ENCODE measurements around the gene SCGB2B2.

SCGB2B2 gene

GRCh38 chr19:34675250-34675649 lies 1.7 kb downstream of the SCGB2B2 start:
- Histone ChIP-seq H3K27ac (ENCODE audit: low read depth, low read length) (no peak overlapping the region), H3K4me3 (ENCODE audit: insufficient read depth, low read length, poor library complexity, severe bottlenecking) (no peak overlapping the region), H3K4me2 (ENCODE audit: low read depth, low read length, poor library complexity, severe bottlenecking) (no peak overlapping the region), H3K79me2 (ENCODE audit: insufficient read depth, low read length) (no peaks in the 10 kb centered on the region), H3K9ac (ENCODE audit: low read length) (no peak overlapping the region), H3K9me2 (replicated peaks; ENCODE audit: insufficient read depth, low read length) (no peaks in the 10 kb centered on the region), H3F3A (ENCODE audit: insufficient read depth) (no peaks in the 10 kb centered on the region), H4K20me1 (ENCODE audit: low read depth, low read length) (no peaks in the 10 kb centered on the region), H2AFZ (ENCODE audit: low read depth, low read length, severe bottlenecking) (no peak overlapping the region), H3K36me3 (ENCODE audit: low read length) (peaks cover 9% of the 10 kb centered on the region; the same call in 1 of the 2 replicates), H3K9me3 (ENCODE audit: insufficient read depth, low read length) (no peaks in the 10 kb centered on the region), H3K27me3 (ENCODE audit: low read length) (no peaks in the 10 kb centered on the region)
- no peak for TF ChIP-seq EZH2phosphoT487 (conservative IDR thresholded peaks at IDR 0.05; ENCODE audit: low read length)
- TF ChIP-seq, protein P1, sequence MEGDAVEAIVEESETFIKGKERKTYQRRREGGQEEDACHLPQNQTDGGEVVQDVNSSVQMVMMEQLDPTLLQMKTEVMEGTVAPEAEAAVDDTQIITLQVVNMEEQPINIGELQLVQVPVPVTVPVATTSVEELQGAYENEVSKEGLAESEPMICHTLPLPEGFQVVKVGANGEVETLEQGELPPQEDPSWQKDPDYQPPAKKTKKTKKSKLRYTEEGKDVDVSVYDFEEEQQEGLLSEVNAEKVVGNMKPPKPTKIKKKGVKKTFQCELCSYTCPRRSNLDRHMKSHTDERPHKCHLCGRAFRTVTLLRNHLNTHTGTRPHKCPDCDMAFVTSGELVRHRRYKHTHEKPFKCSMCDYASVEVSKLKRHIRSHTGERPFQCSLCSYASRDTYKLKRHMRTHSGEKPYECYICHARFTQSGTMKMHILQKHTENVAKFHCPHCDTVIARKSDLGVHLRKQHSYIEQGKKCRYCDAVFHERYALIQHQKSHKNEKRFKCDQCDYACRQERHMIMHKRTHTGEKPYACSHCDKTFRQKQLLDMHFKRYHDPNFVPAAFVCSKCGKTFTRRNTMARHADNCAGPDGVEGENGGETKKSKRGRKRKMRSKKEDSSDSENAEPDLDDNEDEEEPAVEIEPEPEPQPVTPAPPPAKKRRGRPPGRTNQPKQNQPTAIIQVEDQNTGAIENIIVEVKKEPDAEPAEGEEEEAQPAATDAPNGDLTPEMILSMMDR (IDR thresholded peaks at IDR 0.05; ENCODE audit: insufficient read depth, low read length, poor library complexity, severe bottlenecking): no peak

DNA sequence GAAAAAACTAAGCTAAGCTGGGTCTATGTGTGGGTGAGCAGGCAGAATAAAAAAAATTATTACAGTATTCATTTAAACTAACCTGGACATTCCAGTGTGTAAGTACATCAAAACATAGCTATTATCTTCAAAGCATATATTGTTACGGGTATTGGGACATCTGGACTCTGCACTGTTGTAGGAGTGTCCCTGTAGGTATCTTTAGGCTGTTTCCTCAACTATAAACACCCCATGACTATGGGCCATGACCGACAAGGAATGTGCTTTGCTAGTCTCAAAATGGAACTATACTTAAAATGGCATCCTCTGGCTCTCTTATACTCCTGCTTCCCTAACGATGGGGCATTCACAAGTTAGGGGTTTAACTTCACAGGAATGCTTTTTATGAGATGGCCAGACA lies 3.4 kb downstream of the SCGB2B2 start:
- no peak overlapping the region for H3K4me2 ChIP-seq (ENCODE audit: low read depth, low read length, poor library complexity, severe bottlenecking)
- no peaks in the 10 kb centered on the region for H3K9me2 ChIP-seq (replicated peaks; ENCODE audit: insufficient read depth, low read length)
- H2AFZ ChIP-seq (ENCODE audit: low read depth, low read length, severe bottlenecking): no peak overlapping the region
- no peaks in the 10 kb centered on the region for H3K9me3 ChIP-seq (ENCODE audit: insufficient read depth, low read length)
- no peak for TF ChIP-seq EZH2phosphoT487 (conservative IDR thresholded peaks at IDR 0.05; ENCODE audit: low read length)
- TF ChIP-seq, protein P1 (IDR thresholded peaks at IDR 0.05; ENCODE audit: insufficient read depth, low read length, poor library complexity, severe bottlenecking): no peak
- H3K9ac ChIP-seq (ENCODE audit: low read length): no peak overlapping the region
- no peaks in the 10 kb centered on the region for H3F3A ChIP-seq (ENCODE audit: insufficient read depth)
- H3K79me2 ChIP-seq (ENCODE audit: insufficient read depth, low read length): no peaks in the 10 kb centered on the region
- H3K4me3 ChIP-seq (ENCODE audit: insufficient read depth, low read length, poor library complexity, severe bottlenecking): no peak overlapping the region
- no peaks in the 10 kb centered on the region for H3K27me3 ChIP-seq (ENCODE audit: low read length)
- H3K36me3 ChIP-seq (ENCODE audit: low read length): peaks cover 2% of the 10 kb centered on the region; the same call in 1 of the 2 replicates
- H4K20me1 ChIP-seq (ENCODE audit: low read depth, low read length): no peaks in the 10 kb centered on the region
- no peak overlapping the region for H3K27ac ChIP-seq (ENCODE audit: low read depth, low read length)

- H3K9me2 ChIP-seq (replicated peaks; ENCODE audit: insufficient read depth, low read length): no peaks in the 10 kb centered on the region
- no peak overlapping the region for H3K4me3 ChIP-seq (ENCODE audit: insufficient read depth, low read length, poor library complexity, severe bottlenecking)
- H3K27ac ChIP-seq (ENCODE audit: low read depth, low read length): no peak overlapping the region
- no peaks in the 10 kb centered on the region for H3K79me2 ChIP-seq (ENCODE audit: insufficient read depth, low read length)
- no peak overlapping the region for H3K9ac ChIP-seq (ENCODE audit: low read length)
- H4K20me1 ChIP-seq (ENCODE audit: low read depth, low read length): no peaks in the 10 kb centered on the region
- TF ChIP-seq, protein P1 (IDR thresholded peaks at IDR 0.05; ENCODE audit: insufficient read depth, low read length, poor library complexity, severe bottlenecking): no peak
- no peak for TF ChIP-seq EZH2phosphoT487 (conservative IDR thresholded peaks at IDR 0.05; ENCODE audit: low read length)
- no peaks in the 10 kb centered on the region for H3K9me3 ChIP-seq (ENCODE audit: insufficient read depth, low read length)
- H2AFZ ChIP-seq (ENCODE audit: low read depth, low read length, severe bottlenecking): no peak overlapping the region
- no peaks in the 10 kb centered on the region for H3K27me3 ChIP-seq (ENCODE audit: low read length)
- H3K36me3 ChIP-seq (ENCODE audit: low read length): no peaks in the 10 kb centered on the region
- no peaks in the 10 kb centered on the region for H3F3A ChIP-seq (ENCODE audit: insufficient read depth)
- no peak overlapping the region for H3K4me2 ChIP-seq (ENCODE audit: low read depth, low read length, poor library complexity, severe bottlenecking)
These were observed 5.0 kb downstream of the SCGB2B2 start for GRCh38 chr19:34671972-34672371.
